Breast epithelium (tissue), 4 donors: ENCODE results near the gene MAP2K4. TPM values are rescaled to one million over a fixed set of nuclear protein-coding genes. Genes with fewer than 3 reads are reported as not detected.

Experiments used
- DNase-seq, 2 donors: peaks; one replicate each; pipeline ENCODE4 v3.0.0-alpha.2; 2019; ENCODE audit warnings: low spot score in 2 of 2
- H3K27ac ChIP-seq, 2 donors: fragments of 200-600 bp; sonication (generic) in 1 of 2; one replicate each; pipeline ENCODE4 v1.5.1; 2016 to 2019; ENCODE audit warnings: mild to moderate bottlenecking in 1 of 2
- H3K27me3 ChIP-seq, 2 donors: fragments of 200-600 bp; sonication (generic) in 1 of 2; one replicate each; pipeline versions ENCODE4 v1.5.1 to v1.6.0; 2017 to 2019; ENCODE audit warnings: control low read depth in 1 of 2, mild to moderate bottlenecking in 1 of 2
- H3K36me3 ChIP-seq: fragments of 200-600 bp; one replicate; pipeline ENCODE4 v1.5.1; 2019
- H3K4me1 ChIP-seq, 2 donors: fragments of 200-600 bp; sonication (generic); one replicate each; pipeline ENCODE4 v1.5.1; 2016 to 2019; ENCODE audit warnings: control low read depth in 1 of 2
- H3K4me3 ChIP-seq, 3 donors: fragments of 200-600 bp; sonication (generic); 1 replicate in 2 of 3; 2 replicates in 1 of 3; pipeline ENCODE4 v1.5.1; 2016 to 2019; ENCODE audit warnings: mild to moderate bottlenecking in 3 of 3, moderate library complexity in 2 of 3
- H3K9me3 ChIP-seq, 2 donors: fragments of 200-600 bp; sonication (generic) in 1 of 2; one replicate each; pipeline ENCODE4 v1.5.1; 2016 to 2019; ENCODE audit warnings: control low read depth in 1 of 2
- POLR2A ChIP-seq: fragments of 450-650 bp; IDR thresholded peaks from one replicate; pipeline ENCODE4 v1.6.1; 2016; ENCODE audit warnings: antibody characterized with exemption, mild to moderate bottlenecking, moderate library complexity
- POLR2AphosphoS5 ChIP-seq, 3 donors: sonication (generic); formaldehyde crosslinking; IDR thresholded peaks; one replicate each; pipeline ENCODE4 v1.6.1; 2017; ENCODE audit warnings: antibody characterized with exemption in 3 of 3
- intact Hi-C: fragments of 100-400 bp; cut with DNase I; formaldehyde crosslinking; loops from one replicate; pipeline ENCODE4 v1.15.1; 2023; ENCODE audit warnings: low total_unique reads
- total RNA-seq, 3 donors: library from RNA; depleted of rRNA; stranded (reverse); fragments of >200 nt; gene quantifications; one replicate each; pipeline ENCODE4 v1.1.0, GENCODE V29; 2016
- TF ChIP-seq, protein P1 (sequence below), 3 donors: fragments of 450-650 bp; IDR thresholded peaks; one replicate each; pipeline ENCODE4 v1.5.1; 2016 to 2017; ENCODE audit warnings: antibody characterized with exemption in 3 of 3, mild to moderate bottlenecking in 3 of 3, moderate library complexity in 3 of 3

Gene MAP2K4
- total RNA-seq, 3 donors from 2014 or later = 23.2 to 47.6 (median 38.7) TPM

DNA sequence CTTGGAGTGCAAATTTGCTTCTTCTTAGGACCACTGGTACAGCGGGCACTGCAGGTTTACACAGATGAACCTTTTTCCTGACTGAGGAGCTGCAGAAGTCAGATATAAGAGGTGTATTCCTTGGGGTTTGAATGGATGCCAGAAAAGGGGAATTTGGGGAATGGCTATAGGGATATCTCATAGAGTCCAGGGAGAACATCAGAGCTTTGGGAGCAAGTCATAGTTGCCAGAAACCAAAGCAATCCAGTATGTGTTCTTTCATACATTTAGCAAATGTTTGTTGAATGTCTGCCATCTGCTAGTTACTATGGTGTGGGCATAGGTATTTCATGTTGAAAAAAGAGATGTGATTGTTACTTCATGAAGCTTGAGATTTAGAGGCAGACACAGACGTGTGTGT is 46.8 kb downstream of the MAP2K4 start:
- Histone ChIP-seq H3K36me3 (no peaks in the 10 kb centered on the region), H3K4me3 (no peak overlapping the region), H3K27ac (no peak overlapping the region), H3K4me1 (no peaks in the 10 kb centered on the region), H3K27me3 (no peaks in the 10 kb centered on the region), H3K9me3 (no peaks in the 10 kb centered on the region)
- TF ChIP-seq, protein P1, sequence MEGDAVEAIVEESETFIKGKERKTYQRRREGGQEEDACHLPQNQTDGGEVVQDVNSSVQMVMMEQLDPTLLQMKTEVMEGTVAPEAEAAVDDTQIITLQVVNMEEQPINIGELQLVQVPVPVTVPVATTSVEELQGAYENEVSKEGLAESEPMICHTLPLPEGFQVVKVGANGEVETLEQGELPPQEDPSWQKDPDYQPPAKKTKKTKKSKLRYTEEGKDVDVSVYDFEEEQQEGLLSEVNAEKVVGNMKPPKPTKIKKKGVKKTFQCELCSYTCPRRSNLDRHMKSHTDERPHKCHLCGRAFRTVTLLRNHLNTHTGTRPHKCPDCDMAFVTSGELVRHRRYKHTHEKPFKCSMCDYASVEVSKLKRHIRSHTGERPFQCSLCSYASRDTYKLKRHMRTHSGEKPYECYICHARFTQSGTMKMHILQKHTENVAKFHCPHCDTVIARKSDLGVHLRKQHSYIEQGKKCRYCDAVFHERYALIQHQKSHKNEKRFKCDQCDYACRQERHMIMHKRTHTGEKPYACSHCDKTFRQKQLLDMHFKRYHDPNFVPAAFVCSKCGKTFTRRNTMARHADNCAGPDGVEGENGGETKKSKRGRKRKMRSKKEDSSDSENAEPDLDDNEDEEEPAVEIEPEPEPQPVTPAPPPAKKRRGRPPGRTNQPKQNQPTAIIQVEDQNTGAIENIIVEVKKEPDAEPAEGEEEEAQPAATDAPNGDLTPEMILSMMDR (IDR thresholded peaks at IDR 0.05) = no peak
- TF ChIP-seq POLR2A = no peak
- TF ChIP-seq POLR2AphosphoS5 (IDR thresholded peaks at IDR 0.05) = no peak
- DNase-seq = no peak
- intact Hi-C loops = no loop called here

GRCh38 chr17:12068946-12069345 is 48.3 kb downstream of the MAP2K4 start:
- Histone ChIP-seq H3K9me3 (no peaks in the 10 kb centered on the region), H3K4me1 (no peaks in the 10 kb centered on the region), H3K27ac (no peak overlapping the region), H3K36me3 (no peaks in the 10 kb centered on the region), H3K27me3 (no peaks in the 10 kb centered on the region), H3K4me3 (no peak overlapping the region)
- DNase-seq = no peak
- intact Hi-C loops = no loop called here
- TF ChIP-seq POLR2AphosphoS5 (IDR thresholded peaks at IDR 0.05) (no peak), POLR2A (no peak)
- TF ChIP-seq, protein P1 (IDR thresholded peaks at IDR 0.05) = no peak

DNA sequence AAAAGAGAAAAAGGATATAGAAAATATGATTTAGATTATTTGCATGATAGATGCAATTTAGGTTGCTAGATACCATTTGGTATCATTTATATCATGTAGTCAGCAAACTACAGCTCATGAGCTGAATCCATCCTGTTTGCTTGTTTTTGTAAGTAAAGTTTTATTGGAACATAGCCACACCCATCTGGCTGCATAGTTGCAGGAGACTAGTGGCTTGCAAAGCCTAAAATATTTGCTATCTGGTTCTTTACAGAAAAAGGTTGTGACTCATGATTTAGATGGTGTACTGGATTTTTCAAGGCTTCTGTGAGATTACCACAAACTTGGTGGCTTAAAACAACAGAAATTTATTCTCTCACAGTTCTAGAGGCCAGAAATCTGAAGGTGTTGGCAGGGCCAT is 49.9 kb downstream of the MAP2K4 start:
- no peaks in the 10 kb centered on the region for H3K27me3 ChIP-seq

GRCh38 chr17:12074346-12074745 is 53.7 kb downstream of the MAP2K4 start:
- no peaks in the 10 kb centered on the region for H3K9me3 ChIP-seq
- no peaks in the 10 kb centered on the region for H3K4me1 ChIP-seq
- H3K4me3 ChIP-seq = no peak overlapping the region
- H3K27ac ChIP-seq = no peak overlapping the region
- no peaks in the 10 kb centered on the region for H3K27me3 ChIP-seq
- intact Hi-C loops = no loop called here
- TF ChIP-seq POLR2AphosphoS5 (IDR thresholded peaks at IDR 0.05) (no peak), POLR2A (no peak)
- TF ChIP-seq, protein P1 (IDR thresholded peaks at IDR 0.05) = no peak
- no peaks in the 10 kb centered on the region for H3K36me3 ChIP-seq
- DNase-seq = no peak

More for the DNA sequence above, 49.9 kb downstream of the MAP2K4 start:
- H3K27ac ChIP-seq = no peak overlapping the region
- intact Hi-C loops = no loop called here
- H3K9me3 ChIP-seq = no peaks in the 10 kb centered on the region
- no peak for DNase-seq
- TF ChIP-seq POLR2AphosphoS5 (IDR thresholded peaks at IDR 0.05) (no peak), POLR2A (no peak)
- TF ChIP-seq, protein P1 (IDR thresholded peaks at IDR 0.05) = no peak
- no peak overlapping the region for H3K4me3 ChIP-seq
- no peaks in the 10 kb centered on the region for H3K4me1 ChIP-seq
- no peaks in the 10 kb centered on the region for H3K36me3 ChIP-seq

- TF ChIP-seq POLR2A = no peak
- TF ChIP-seq POLR2AphosphoS5 (IDR thresholded peaks at IDR 0.05) = no peak
- TF ChIP-seq, protein P1 (IDR thresholded peaks at IDR 0.05) = no peak
- Histone ChIP-seq H3K4me1 (no peaks in the 10 kb centered on the region), H3K36me3 (no peaks in the 10 kb centered on the region), H3K27ac (no peak overlapping the region), H3K4me3 (no peak overlapping the region), H3K9me3 (no peaks in the 10 kb centered on the region), H3K27me3 (no peaks in the 10 kb centered on the region)
- intact Hi-C loops = no loop called here
- DNase-seq = no peak
These were observed 57.1 kb downstream of the MAP2K4 start for GRCh38 chr17:12077773-12078172.
